Activated CD4-positive, alpha-beta memory T cell treated with anti-CD3 and anti-CD28 coated beads for 36 hours (primary cell): Measurements from ENCODE around the gene C15orf62. TPM values are rescaled to one million over a fixed set of nuclear protein-coding genes. Genes with fewer than 3 reads are reported as not detected.

Experiments used
- CTCF ChIA-PET: fragments of 350-600 bp; sonication (Branson Sonifier 250); formaldehyde crosslinking; loops from one replicate; lab custom pipeline; 2021; ENCODE audit warnings: antibody characterized with exemption, inconsistent platforms; lab: Charles Lee
- POLR2A ChIA-PET: fragments of 350-600 bp; sonication (Branson Sonifier 250); formaldehyde crosslinking; loops from one replicate; lab custom pipeline; 2021; ENCODE audit warnings: antibody characterized with exemption; lab: Charles Lee
- DNase-seq: peaks from one replicate; pipeline ENCODE4 v3.0.0-alpha.2; 2020
- H3K27ac Mint-ChIP-seq: one replicate; pipeline ENCODE4 v1.8.0; 2021; ENCODE audit warnings: mixed read lengths
- H3K27me3 Mint-ChIP-seq: one replicate; pipeline ENCODE4 v1.8.0; 2021; ENCODE audit warnings: mixed read lengths
- H3K36me3 Mint-ChIP-seq: one replicate; pipeline ENCODE4 v1.8.0; 2021; ENCODE audit warnings: mixed read lengths
- H3K4me1 Mint-ChIP-seq: one replicate; pipeline ENCODE4 v1.8.0; 2021; ENCODE audit warnings: low read depth, mixed read lengths
- H3K4me3 Mint-ChIP-seq: one replicate; pipeline ENCODE4 v1.8.0; 2021; ENCODE audit warnings: mild to moderate bottlenecking, mixed read lengths
- H3K9me3 Mint-ChIP-seq: one replicate; pipeline ENCODE4 v1.8.0; 2021; ENCODE audit warnings: mixed read lengths
- intact Hi-C: fragments of 100-400 bp; cut with micrococcal nuclease; formaldehyde crosslinking; loops from one replicate; pipeline ENCODE4 v1.15.1; 2023
- total RNA-seq, 2 experiments: library from RNA; stranded (reverse); gene quantifications; one replicate each; pipeline ENCODE4 v1.2.3, GENCODE V29; 2021

C15orf62 gene
- total RNA-seq, 2 experiments from 2014 or later = 0.39 to 0.43 TPM

DNA sequence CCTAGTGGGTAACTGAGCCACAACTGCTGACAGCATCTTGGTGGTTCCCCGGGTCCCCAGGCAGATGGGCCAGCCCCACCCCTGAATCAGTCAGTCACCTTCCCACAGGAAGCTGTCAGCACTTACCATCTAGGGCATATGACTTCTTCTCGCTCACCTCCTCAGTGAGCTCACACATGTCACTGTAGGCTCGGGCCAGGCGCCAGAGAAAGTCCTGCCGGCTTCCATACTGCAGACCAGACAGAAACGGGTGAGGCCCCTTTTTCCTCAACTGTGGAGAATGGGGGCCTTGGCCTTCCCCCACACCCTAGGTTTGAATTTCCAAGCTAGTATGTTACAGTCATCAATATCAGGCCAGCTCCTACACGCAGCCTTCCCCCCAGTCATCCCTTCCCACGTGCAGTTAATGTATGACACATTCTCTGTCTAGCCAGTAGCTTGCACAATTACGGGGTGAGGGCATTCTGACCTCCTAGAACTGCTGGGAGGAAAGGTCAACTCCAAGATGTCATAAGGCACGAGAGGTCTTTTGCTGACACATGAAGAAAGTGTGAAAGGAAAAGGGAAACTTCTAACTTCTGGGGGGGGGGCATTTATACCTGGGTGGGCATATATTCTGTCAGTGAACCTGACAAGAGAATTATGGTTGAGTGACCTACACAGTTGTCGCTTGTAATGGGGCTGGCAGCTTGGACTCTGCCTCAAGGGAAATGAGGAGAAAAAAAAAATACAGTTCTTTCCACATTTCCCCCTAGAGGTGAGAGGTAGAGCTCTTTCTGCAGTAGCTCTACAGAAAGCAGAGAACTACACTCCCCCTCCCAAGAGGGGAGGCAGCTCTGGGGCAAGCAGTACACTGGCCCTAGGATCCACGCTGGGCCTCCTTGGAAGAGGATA lies 25.6 kb upstream of the C15orf62 start:
- Mint-ChIP-seq H3K4me3 (peak overlapping the region; percentile 49), H3K27me3 (no peaks in the 10 kb centered on the region), H3K9me3 (no peaks in the 10 kb centered on the region), H3K27ac (peak overlapping the region; percentile 89), H3K36me3 (peaks cover 26% of the 10 kb centered on the region), H3K4me1 (peaks cover 29% of the 10 kb centered on the region)
- ChIA-PET POLR2A (interaction anchor here (0.7 to 2.6 kb wide), 7 partner anchors 9 to 49 kb away, joined by 3 to 16 read pairs (median 4); partner anchors contain the start of genes C15orf62, GCHFR, RAD51 and RMDN3), CTCF (interaction anchor here (0.6 to 5.3 kb wide), 14 partner anchors 10 to 179 kb away, joined by 3 to 34 read pairs (median 4); partner anchors contain the start of genes RAD51 and VPS18)
- intact Hi-C loops = loop anchor here (1.0 to 5.0 kb wide), 7 partner anchors 11 to 149 kb away; partner anchors contain the start of genes DNAJC17, KNL1, RMDN3 and VPS18
- DNase-seq = peak; percentile 86

DNA sequence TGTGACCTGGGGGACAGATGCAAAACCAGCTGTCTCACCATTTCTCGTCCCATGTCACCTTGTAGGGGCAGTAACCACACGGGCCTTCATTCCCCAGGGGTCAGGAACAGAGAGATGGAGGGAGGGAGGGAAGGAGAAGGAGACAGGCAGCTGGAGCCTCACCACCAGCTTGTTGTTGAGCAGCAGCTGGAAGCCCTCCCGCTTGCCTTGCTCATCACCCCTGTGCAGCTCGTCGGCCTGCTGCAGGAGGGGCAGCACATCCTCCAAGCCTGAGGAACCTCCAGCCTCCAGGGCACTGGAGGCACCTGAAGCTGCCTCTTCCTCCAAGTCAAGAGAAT lies 25.0 kb upstream of the C15orf62 start:
- H3K27me3 Mint-ChIP-seq = no peaks in the 10 kb centered on the region
- peak overlapping the region; percentile 89 for H3K27ac Mint-ChIP-seq
- H3K4me1 Mint-ChIP-seq = peaks cover 29% of the 10 kb centered on the region
- H3K4me3 Mint-ChIP-seq = no peak overlapping the region
- no peak for DNase-seq
- H3K9me3 Mint-ChIP-seq = no peaks in the 10 kb centered on the region
- intact Hi-C loops = loop anchor here (1.0 to 5.0 kb wide), 6 partner anchors 11 to 150 kb away; partner anchors contain the start of genes DNAJC17, KNL1, RMDN3 and VPS18
- ChIA-PET POLR2A (interaction anchor here (0.7 to 2.6 kb wide), 4 partner anchors 10 to 50 kb away, joined by 4 to 16 read pairs (median 6); partner anchors contain the start of genes GCHFR, RAD51 and RMDN3), CTCF (interaction anchor here (1.0 to 5.3 kb wide), 10 partner anchors 9 to 149 kb away, joined by 3 to 34 read pairs (median 4); partner anchors contain the start of genes RAD51 and VPS18)
- H3K36me3 Mint-ChIP-seq = peaks cover 30% of the 10 kb centered on the region

- CTCF ChIA-PET = interaction anchor here (1.2 to 5.3 kb wide), 2 partner anchors 35 to 111 kb away, joined by 3 to 34 read pairs; no protein-coding TSS in a partner anchor
- H3K4me3 Mint-ChIP-seq = no peak overlapping the region
- no peak for DNase-seq
- H3K27ac Mint-ChIP-seq = peak overlapping the region; percentile 51
- POLR2A ChIA-PET = interaction anchor here (1.1 kb wide), 1 partner anchor 16 kb away, joined by 3 read pairs; no protein-coding TSS in a partner anchor
- H3K4me1 Mint-ChIP-seq = peaks cover 34% of the 10 kb centered on the region
- intact Hi-C loops = no loop called here
- H3K9me3 Mint-ChIP-seq = no peaks in the 10 kb centered on the region
- H3K27me3 Mint-ChIP-seq = no peaks in the 10 kb centered on the region
- peaks cover 42% of the 10 kb centered on the region for H3K36me3 Mint-ChIP-seq
These were observed 22.8 kb upstream of the C15orf62 start for GRCh38 chr15:40746916-40747418.

DNA sequence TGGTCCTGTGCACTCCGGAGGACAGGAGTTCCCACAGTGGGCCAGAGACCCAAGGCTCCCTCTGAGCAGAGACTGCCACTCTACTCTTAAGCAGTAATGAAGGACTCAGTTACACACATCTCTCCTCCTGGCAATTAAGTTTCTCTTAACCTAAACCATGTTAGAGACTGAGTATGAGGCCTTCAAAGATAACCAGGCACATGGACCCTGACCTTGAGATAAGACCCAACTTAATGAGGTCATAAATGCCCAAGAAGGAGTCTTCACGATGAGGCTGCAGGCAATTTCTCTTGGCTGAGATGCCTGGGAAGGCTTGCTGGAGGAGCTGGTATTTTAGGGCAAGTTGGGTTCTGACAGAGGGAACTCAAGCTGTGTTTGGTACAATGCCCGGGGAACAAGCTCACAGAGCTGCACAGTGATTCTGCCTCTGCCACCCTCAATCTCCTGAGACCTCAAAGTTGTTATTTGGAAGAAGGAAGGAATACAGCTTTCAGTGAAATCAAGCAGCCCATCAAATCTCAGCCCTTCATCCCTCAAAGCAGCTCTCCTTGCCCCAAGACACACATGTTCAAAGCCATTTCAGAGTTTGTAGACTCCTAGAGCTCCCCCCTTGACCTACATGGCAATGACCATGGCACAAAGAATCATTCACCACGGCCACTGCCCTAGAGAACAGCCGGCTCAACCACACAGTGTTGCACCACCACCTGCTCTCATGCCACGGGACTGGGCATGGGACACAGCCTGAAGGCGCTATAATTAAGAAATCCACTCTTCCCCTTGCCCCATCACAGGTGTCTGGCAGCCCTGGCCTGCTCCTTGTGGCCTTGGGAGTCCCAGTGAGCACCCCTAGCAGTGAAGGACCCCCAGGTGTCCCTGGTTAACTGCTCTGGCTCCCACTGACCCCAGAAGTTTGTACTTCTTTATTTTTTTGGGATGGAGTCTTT lies 21.8 kb upstream of the C15orf62 start:
- ChIA-PET CTCF (interaction anchor here (1.2 to 5.3 kb wide), 2 partner anchors 34 to 111 kb away, joined by 3 to 34 read pairs; no protein-coding TSS in a partner anchor), POLR2A (interaction anchor here (1.1 kb wide), 1 partner anchor 15 kb away, joined by 3 read pairs; no protein-coding TSS in a partner anchor)
- H3K27ac Mint-ChIP-seq = peak overlapping the region; percentile 51
- peaks cover 35% of the 10 kb centered on the region for H3K36me3 Mint-ChIP-seq
- H3K9me3 Mint-ChIP-seq = no peaks in the 10 kb centered on the region
- no peak for DNase-seq
- H3K4me3 Mint-ChIP-seq = no peak overlapping the region
- H3K4me1 Mint-ChIP-seq = peaks cover 37% of the 10 kb centered on the region
- intact Hi-C loops = no loop called here
- H3K27me3 Mint-ChIP-seq = no peaks in the 10 kb centered on the region

GRCh38 chr15:40749151-40749630 lies 20.6 kb upstream of the C15orf62 start:
- H3K4me1 Mint-ChIP-seq = peaks cover 39% of the 10 kb centered on the region
- H3K27ac Mint-ChIP-seq = no peak overlapping the region
- no peaks in the 10 kb centered on the region for H3K27me3 Mint-ChIP-seq
- H3K36me3 Mint-ChIP-seq = peaks cover 33% of the 10 kb centered on the region
- H3K9me3 Mint-ChIP-seq = no peaks in the 10 kb centered on the region
- CTCF ChIA-PET = no interaction called here
- H3K4me3 Mint-ChIP-seq = no peak overlapping the region
- intact Hi-C loops = no loop called here
- DNase-seq = no peak
- POLR2A ChIA-PET = no interaction called here

- Mint-ChIP-seq H3K9me3 (no peaks in the 10 kb centered on the region), H3K4me3 (no peak overlapping the region), H3K36me3 (peaks cover 30% of the 10 kb centered on the region), H3K27ac (no peak overlapping the region), H3K27me3 (no peaks in the 10 kb centered on the region), H3K4me1 (peaks cover 31% of the 10 kb centered on the region)
- POLR2A ChIA-PET = no interaction called here
- DNase-seq = no peak
- CTCF ChIA-PET = interaction anchor here (1.1 kb wide), 2 partner anchors 32 to 143 kb away, joined by 3 to 5 read pairs; partner anchors contain the start of gene VPS18
- intact Hi-C loops = no loop called here
These were observed 18.9 kb upstream of the C15orf62 start for GRCh38 chr15:40750885-40751284.

DNA sequence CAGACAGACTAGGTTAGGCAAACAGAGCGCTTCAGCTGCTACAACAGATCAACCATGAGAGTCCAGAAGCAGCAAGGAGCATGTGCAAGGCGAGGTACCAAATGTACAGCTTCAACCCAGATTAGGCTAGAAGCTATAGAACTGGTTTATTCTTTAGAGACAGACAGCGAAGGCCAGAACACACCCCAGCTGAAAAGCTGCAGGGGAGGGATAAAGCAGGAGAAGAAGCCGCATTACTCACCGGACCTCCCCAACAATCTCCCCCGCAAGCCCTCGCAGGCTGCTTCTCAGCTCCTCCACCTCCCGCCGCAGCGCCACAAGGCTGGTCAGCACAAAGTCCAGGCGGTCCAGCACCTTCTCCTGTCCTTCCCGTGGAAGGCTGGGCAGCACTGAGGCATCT lies 18.0 kb upstream of the C15orf62 start:
- ChIA-PET CTCF (interaction anchor here (1.0 kb wide), 1 partner anchor 142 kb away, joined by 3 read pairs; the partner anchor contains the start of gene VPS18), POLR2A (no interaction called here)
- Mint-ChIP-seq H3K27me3 (no peaks in the 10 kb centered on the region), H3K27ac (no peak overlapping the region), H3K4me3 (no peak overlapping the region), H3K4me1 (peaks cover 31% of the 10 kb centered on the region), H3K9me3 (no peaks in the 10 kb centered on the region), H3K36me3 (peaks cover 30% of the 10 kb centered on the region)
- intact Hi-C loops = no loop called here
- no peak for DNase-seq

DNA sequence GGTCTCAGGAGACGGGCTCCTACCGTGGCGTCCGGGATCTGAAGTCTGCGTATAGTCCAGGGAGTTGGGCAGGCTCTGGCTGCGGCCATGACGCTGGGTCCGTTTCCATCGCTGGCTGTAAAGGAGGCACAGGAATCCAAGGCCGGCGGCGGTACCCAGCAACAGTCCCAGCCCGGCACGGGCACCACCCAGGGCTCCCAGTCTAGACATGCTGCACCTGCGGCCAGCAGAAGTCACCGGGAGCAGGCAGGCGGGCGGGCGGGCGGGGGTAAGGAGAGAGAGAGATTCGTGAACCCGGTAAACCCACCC lies 15.3 kb upstream of the C15orf62 start:
- Mint-ChIP-seq H3K4me3 (peak overlapping the region; percentile 90), H3K36me3 (peaks cover 19% of the 10 kb centered on the region), H3K27me3 (no peaks in the 10 kb centered on the region), H3K9me3 (no peaks in the 10 kb centered on the region), H3K27ac (peak overlapping the region; percentile 94), H3K4me1 (peaks cover 28% of the 10 kb centered on the region)
- peak; percentile 38 for DNase-seq
- intact Hi-C loops = loop anchor here (2.0 kb wide), 2 partner anchors 52 to 160 kb away; partner anchors contain the start of genes DNAJC17, KNL1 and ZFYVE19
- ChIA-PET CTCF (interaction anchor here (1.4 to 1.9 kb wide), 2 partner anchors 28 to 58 kb away, joined by 3 to 11 read pairs; no protein-coding TSS in a partner anchor), POLR2A (interaction anchor here (1.0 to 1.8 kb wide), 2 partner anchors 10 to 11 kb away, joined by 4 to 7 read pairs; partner anchors contain the start of gene GCHFR)

DNA sequence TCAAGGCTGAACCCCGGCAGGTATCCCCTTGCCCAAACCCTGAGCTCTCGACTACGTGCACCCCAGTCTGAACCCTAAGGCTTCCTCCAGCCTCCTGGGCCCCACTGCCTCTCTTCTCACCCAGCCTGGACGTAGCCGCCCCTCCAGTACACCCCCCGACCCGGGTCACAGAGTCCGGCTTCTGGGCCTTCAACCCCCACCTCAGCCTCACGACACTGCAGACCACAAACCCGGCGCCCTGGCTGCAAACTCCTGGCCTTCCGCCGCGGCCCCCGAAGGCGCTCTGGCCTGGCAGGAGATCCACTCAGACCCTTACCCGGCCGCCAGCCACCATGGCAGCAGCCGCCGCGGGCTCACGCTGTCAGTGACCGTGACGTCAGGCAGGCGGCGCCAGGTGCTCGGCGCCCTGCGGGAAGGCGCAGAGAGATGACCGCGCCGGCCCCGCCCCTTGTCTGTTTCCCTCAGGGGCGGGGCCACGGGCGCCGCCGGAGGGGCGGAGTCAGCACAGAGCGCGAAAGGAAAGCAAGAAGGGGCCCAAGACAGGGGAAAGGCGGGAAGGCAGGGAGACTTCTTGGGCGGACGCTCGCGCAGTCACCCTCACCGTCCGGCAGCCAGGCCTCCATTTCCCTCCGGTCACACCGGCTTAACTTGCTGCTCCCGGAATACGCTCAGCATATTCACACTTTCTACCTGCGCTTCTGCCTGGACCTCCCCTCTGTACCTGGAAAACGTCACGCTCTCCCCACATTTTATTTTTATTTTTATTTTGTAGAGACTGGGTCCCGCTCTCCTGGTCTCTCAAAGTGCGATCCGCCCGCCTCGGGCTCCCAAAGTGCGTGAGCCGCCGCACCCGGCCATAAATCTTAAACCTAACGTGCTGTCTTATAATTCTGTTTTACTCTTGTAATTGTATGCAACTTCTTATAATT lies 14.6 kb upstream of the C15orf62 start, which contains the start of gene RMDN3:
Gene RMDN3, minus strand, starts transcription at position 372 of the 929 bp plus-strand sequence. CDS start 471 bp downstream, outside the sequence.
- peaks cover 14% of the 10 kb centered on the region for H3K36me3 Mint-ChIP-seq
- no peaks in the 10 kb centered on the region for H3K9me3 Mint-ChIP-seq
- ChIA-PET CTCF (interaction anchor here (1.4 kb wide), 1 partner anchor 59 kb away, joined by 3 read pairs; no protein-coding TSS in a partner anchor), POLR2A (interaction anchor here (1.0 to 1.8 kb wide), 2 partner anchors 9 to 11 kb away, joined by 4 to 7 read pairs; partner anchors contain the start of gene GCHFR)
- H3K4me3 Mint-ChIP-seq = peak within 1 kb of the TSS; percentile 90
- H3K27me3 Mint-ChIP-seq = no peaks in the 10 kb centered on the region
- intact Hi-C loops = loop anchor here (1.0 to 2.0 kb wide), 5 partner anchors 9 to 160 kb away; partner anchors contain the start of genes DNAJC17, GCHFR, KNL1 and ZFYVE19
- H3K4me1 Mint-ChIP-seq = peaks cover 28% of the 10 kb centered on the region
- peak; percentile 96 for DNase-seq
- peak within 1 kb of the TSS; percentile 94 for H3K27ac Mint-ChIP-seq

- H3K4me3 Mint-ChIP-seq = peak overlapping the region; percentile 90
- peaks cover 11% of the 10 kb centered on the region for H3K36me3 Mint-ChIP-seq
- ChIA-PET POLR2A (interaction anchor here (0.7 to 1.5 kb wide), 2 partner anchors 11 to 61 kb away, joined by 4 to 7 read pairs; partner anchors contain the start of gene RAD51), CTCF (no interaction called here)
- DNase-seq = peak; percentile 24
- no peaks in the 10 kb centered on the region for H3K9me3 Mint-ChIP-seq
- peak overlapping the region; percentile 94 for H3K27ac Mint-ChIP-seq
- H3K27me3 Mint-ChIP-seq = no peaks in the 10 kb centered on the region
- peaks cover 28% of the 10 kb centered on the region for H3K4me1 Mint-ChIP-seq
- intact Hi-C loops = loop anchor here (1.0 to 2.0 kb wide), 5 partner anchors 8 to 161 kb away; partner anchors contain the start of genes DNAJC17, GCHFR, KNL1 and ZFYVE19
These were observed 14.0 kb upstream of the C15orf62 start for GRCh38 chr15:40755812-40756208.
